HL-60 (cell line): ENCODE measurements around the gene BCL11A.
A peak's percentile ranks its signal among the peaks of the same experiment; 100 is the strongest.

Source experiments
- DNase-seq, 2 experiments: peaks; one replicate each; pipeline ENCODE4 v3.0.0-alpha.2; 2010 to 2020; ENCODE audit warnings: low read depth in 1 of 2, low spot score in 1 of 2
- H3K27ac ChIP-seq: fragments of 250-450 bp; sonication (Bioruptor Pico); replicated peaks from 2 replicates; pipeline ENCODE4 v1.5.1; 2020; ENCODE audit warnings: mild to moderate bottlenecking, moderate library complexity
- H3K27me3 ChIP-seq: fragments of 250-450 bp; sonication (Bioruptor Pico); 2 replicates; pipeline ENCODE4 v1.5.1; 2021; ENCODE audit warnings: mild to moderate bottlenecking, moderate library complexity; ENCODE audit not compliant: insufficient read depth, poor library complexity, severe bottlenecking
- H3K4me3 ChIP-seq: replicated peaks from 2 replicates; pipeline ENCODE4 v1.5.1; 2011; ENCODE audit warnings: mild to moderate bottlenecking, control low read depth, low read length; ENCODE audit not compliant: insufficient read depth
- GABPA ChIP-seq: IDR thresholded peaks from 2 replicates; pipeline ENCODE4 v1.6.1; 2012; ENCODE audit warnings: low read depth
- POLR2AphosphoS5 ChIP-seq: IDR thresholded peaks from 2 replicates; pipeline ENCODE4 v1.6.1; 2012; ENCODE audit warnings: low read depth
- SPI1 ChIP-seq: IDR thresholded peaks from 2 replicates; pipeline ENCODE4 v1.6.1; 2012; ENCODE audit warnings: low read depth, mild to moderate bottlenecking, borderline replicate concordance
- TF ChIP-seq, protein P1 (sequence below): IDR thresholded peaks from 2 replicates; pipeline ENCODE4 v1.6.1; 2012; ENCODE audit warnings: low read depth; ENCODE audit not compliant: insufficient replicate concordance
- TF ChIP-seq, protein P2 (sequence below): IDR thresholded peaks from one replicate; pipeline ENCODE4 v1.5.1; 2011; ENCODE audit warnings: low read length, control low read depth, inconsistent platforms; ENCODE audit not compliant: insufficient read depth

BCL11A gene

DNA sequence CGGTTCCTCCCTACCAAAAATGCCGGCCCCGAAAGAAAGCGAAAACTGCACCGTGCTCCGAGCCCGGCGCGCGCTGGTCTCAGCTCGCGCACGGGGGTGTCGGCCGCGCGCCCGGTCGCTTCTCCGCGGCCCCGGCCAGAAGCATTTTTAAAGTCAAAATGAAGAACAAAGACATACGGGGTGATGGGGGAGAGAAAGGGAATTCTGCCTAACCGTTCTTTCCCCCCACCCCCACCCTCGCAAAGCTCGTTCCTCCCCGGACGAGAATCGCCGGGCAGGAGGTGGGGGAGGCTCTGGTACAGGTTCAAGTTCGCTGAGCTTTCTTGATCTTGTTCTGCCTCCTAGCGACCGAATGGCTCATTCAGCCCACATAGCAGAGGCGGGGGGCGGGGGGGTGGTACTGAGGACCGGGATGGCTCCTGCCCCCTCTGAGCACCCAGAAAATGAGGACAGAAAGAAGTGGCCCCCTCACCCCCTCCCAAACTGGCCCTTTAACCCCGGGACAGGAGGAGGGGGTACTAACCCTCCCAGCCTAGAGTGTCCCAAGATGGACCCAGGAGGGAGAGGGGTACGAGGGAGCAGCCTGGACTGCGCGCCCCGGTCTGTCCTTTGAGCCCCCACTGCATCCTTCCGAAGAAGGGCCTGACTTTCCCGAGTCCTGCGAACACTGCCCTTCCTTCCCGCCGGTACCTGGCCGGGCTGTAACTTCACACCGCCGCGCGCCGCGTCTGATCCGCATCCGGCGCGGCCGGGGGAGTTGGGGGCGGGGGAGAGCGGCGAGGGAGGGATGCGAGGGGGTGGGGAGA, 3.1 kb downstream of the BCL11A start:
- Histone ChIP-seq H3K27ac (peak overlapping the region; percentile 96), H3K4me3 (peak overlapping the region; percentile 74), H3K27me3 (no peaks in the 10 kb centered on the region)
- DNase-seq, result peak; percentile 67 to 93
- TF ChIP-seq SPI1 (0 out of 2 replicates have a peak, but pooled peaks have one; percentile 2), POLR2AphosphoS5 (peak; percentile 70), GABPA (no peak)
- TF ChIP-seq, protein P1, sequence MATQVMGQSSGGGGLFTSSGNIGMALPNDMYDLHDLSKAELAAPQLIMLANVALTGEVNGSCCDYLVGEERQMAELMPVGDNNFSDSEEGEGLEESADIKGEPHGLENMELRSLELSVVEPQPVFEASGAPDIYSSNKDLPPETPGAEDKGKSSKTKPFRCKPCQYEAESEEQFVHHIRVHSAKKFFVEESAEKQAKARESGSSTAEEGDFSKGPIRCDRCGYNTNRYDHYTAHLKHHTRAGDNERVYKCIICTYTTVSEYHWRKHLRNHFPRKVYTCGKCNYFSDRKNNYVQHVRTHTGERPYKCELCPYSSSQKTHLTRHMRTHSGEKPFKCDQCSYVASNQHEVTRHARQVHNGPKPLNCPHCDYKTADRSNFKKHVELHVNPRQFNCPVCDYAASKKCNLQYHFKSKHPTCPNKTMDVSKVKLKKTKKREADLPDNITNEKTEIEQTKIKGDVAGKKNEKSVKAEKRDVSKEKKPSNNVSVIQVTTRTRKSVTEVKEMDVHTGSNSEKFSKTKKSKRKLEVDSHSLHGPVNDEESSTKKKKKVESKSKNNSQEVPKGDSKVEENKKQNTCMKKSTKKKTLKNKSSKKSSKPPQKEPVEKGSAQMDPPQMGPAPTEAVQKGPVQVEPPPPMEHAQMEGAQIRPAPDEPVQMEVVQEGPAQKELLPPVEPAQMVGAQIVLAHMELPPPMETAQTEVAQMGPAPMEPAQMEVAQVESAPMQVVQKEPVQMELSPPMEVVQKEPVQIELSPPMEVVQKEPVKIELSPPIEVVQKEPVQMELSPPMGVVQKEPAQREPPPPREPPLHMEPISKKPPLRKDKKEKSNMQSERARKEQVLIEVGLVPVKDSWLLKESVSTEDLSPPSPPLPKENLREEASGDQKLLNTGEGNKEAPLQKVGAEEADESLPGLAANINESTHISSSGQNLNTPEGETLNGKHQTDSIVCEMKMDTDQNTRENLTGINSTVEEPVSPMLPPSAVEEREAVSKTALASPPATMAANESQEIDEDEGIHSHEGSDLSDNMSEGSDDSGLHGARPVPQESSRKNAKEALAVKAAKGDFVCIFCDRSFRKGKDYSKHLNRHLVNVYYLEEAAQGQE, result no peak
- TF ChIP-seq, protein P2, sequence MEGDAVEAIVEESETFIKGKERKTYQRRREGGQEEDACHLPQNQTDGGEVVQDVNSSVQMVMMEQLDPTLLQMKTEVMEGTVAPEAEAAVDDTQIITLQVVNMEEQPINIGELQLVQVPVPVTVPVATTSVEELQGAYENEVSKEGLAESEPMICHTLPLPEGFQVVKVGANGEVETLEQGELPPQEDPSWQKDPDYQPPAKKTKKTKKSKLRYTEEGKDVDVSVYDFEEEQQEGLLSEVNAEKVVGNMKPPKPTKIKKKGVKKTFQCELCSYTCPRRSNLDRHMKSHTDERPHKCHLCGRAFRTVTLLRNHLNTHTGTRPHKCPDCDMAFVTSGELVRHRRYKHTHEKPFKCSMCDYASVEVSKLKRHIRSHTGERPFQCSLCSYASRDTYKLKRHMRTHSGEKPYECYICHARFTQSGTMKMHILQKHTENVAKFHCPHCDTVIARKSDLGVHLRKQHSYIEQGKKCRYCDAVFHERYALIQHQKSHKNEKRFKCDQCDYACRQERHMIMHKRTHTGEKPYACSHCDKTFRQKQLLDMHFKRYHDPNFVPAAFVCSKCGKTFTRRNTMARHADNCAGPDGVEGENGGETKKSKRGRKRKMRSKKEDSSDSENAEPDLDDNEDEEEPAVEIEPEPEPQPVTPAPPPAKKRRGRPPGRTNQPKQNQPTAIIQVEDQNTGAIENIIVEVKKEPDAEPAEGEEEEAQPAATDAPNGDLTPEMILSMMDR, result peak; percentile 42

DNA sequence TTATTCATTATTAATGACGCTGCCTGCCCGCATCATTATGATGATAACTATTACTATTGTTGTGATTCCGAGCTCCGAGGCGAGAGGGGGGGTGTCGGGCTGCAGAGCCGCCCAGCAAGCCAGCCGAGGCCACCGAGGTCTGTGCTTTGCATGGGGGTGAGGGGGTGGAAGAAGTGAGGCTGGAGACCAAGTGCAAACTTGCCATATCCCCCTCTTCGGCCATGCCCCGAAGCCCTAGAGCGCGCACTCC, 3.6 kb downstream of the BCL11A start:
- peak overlapping the region; percentile 74 for H3K4me3 ChIP-seq
- no peaks in the 10 kb centered on the region for H3K27me3 ChIP-seq
- H3K27ac ChIP-seq, result peak overlapping the region; percentile 96
- DNase-seq, result no peak
- no peak; the same call in 1 of the 2 replicates for TF ChIP-seq POLR2AphosphoS5
- TF ChIP-seq GABPA, result no peak
- no peak for TF ChIP-seq SPI1
- TF ChIP-seq, protein P1, result no peak
- TF ChIP-seq, protein P2, result no peak

DNA sequence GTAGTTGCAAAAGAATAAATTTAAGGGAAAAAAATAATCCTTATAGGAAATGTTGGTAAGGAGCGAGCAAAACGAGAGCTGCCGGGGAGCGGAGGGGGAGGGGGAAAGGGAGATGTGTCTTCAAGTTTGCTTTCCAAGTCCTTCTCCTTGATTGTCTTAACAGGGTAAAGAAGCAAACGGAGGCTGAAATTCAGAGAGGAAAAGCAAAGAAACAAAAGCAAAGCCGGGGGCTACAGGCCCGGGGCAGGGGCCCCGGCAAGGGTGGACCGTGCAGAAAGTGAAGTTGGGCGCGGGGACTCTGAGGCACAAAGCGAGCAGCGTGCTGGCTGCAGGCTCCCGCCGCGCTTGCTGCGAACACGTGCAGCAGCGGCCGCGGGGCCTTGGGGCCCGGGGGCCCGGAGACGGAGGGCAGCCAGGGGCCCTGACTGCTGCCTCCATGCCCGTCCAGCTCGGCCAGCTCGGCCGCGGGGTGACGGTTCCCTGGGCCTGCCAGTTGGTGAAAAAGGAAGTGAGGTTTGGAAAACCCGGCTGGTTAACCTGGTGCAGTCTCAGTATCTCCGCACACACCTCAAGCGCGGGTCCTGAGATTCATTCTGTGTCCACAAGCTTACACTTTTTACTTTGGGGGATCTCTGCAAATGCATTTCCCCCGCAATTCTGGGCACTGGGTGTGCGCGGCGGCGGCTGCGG, 4.1 kb downstream of the BCL11A start:
- H3K4me3 ChIP-seq, result peak overlapping the region; percentile 74
- H3K27me3 ChIP-seq, result no peaks in the 10 kb centered on the region
- peak; percentile 68; the same call in 1 of the 2 replicates for TF ChIP-seq SPI1
- TF ChIP-seq, protein P1, result no peak
- TF ChIP-seq GABPA, result no peak
- TF ChIP-seq POLR2AphosphoS5, result peak; percentile 51; the same call in 1 of the 2 replicates
- TF ChIP-seq, protein P2, result no peak
- H3K27ac ChIP-seq, result peak overlapping the region; percentile 96
- peak in 1 of 2 experiments; percentile 55 for DNase-seq
